ENCODE data around the gene SHANK3.

The SHANK3 gene

GRCh38 chr22:50714631-50715179 lies 42.1 kb downstream of the SHANK3 start:
- DNase-seq: no peak

GRCh38 chr22:50715250-50715649 lies 42.6 kb downstream of the SHANK3 start:
- no peak for DNase-seq

- no peak for DNase-seq
These were observed 43.2 kb downstream of the SHANK3 start for GRCh38 chr22:50715776-50716175.

- no peak for DNase-seq
These were observed 43.8 kb downstream of the SHANK3 start for GRCh38 chr22:50716290-50717024.

- no peak for DNase-seq
These were observed 45.2 kb downstream of the SHANK3 start for GRCh38 chr22:50717709-50718351.

- DNase-seq: no peak
These were observed 45.7 kb downstream of the SHANK3 start for GRCh38 chr22:50718352-50718709.

- no peak for DNase-seq
These were observed 47.2 kb downstream of the SHANK3 start for GRCh38 chr22:50719814-50720300.

GRCh38 chr22:50720301-50721256 lies 48.0 kb downstream of the SHANK3 start:
- no peak for DNase-seq

GRCh38 chr22:50721257-50721844 lies 48.7 kb downstream of the SHANK3 start:
- DNase-seq: no peak

- DNase-seq: no peak
These were observed 49.6 kb downstream of the SHANK3 start for GRCh38 chr22:50722048-50722701.

Data from NCI-H446 (cell line).